OCI-LY1 (cell line): Measurements from ENCODE around the gene MAP1A.
A peak's percentile ranks its signal among the peaks of the same experiment; 100 is the strongest.

Experiments used
- H2AFZ ChIP-seq: fragments of 200-600 bp; sonication (generic), shearing (Covaris generic); 2 replicates; pipeline ENCODE4 v1.6.0; 2014; ENCODE audit warnings: antibody characterized with exemption, mild to moderate bottlenecking, low read length
- H3F3A ChIP-seq: fragments of 200-600 bp; sonication (generic), shearing (Covaris generic); 2 replicates; pipeline ENCODE4 v1.6.0; 2014; ENCODE audit warnings: mild to moderate bottlenecking, antibody characterized with exemption, low read length, moderate library complexity; ENCODE audit not compliant: insufficient read depth
- H3K27ac ChIP-seq: fragments of 200-600 bp; sonication (generic); 2 replicates; pipeline ENCODE4 v1.5.1; 2014; ENCODE audit warnings: low read length, mixed run types, mild to moderate bottlenecking, low read depth; ENCODE audit not compliant: poor library complexity, severe bottlenecking
- H3K27me3 ChIP-seq: fragments of 200-600 bp; sonication (generic); 2 replicates; pipeline ENCODE4 v1.6.0; 2014; ENCODE audit warnings: antibody characterized with exemption, mild to moderate bottlenecking, low read length, moderate library complexity; ENCODE audit not compliant: insufficient read depth
- H3K36me3 ChIP-seq: fragments of 200-600 bp; sonication (generic); 2 replicates; pipeline ENCODE4 v1.6.1; 2014; ENCODE audit warnings: mild to moderate bottlenecking, antibody characterized with exemption, low read length, moderate library complexity, mixed read lengths; ENCODE audit not compliant: insufficient read depth
- H3K4me1 ChIP-seq: fragments of 200-600 bp; sonication (generic); 2 replicates; pipeline ENCODE4 v1.5.1; 2014; ENCODE audit warnings: mild to moderate bottlenecking, low read length, moderate library complexity; ENCODE audit not compliant: insufficient read depth, severe bottlenecking
- H3K4me2 ChIP-seq: fragments of 200-600 bp; sonication (generic), shearing (Covaris generic); 2 replicates; pipeline ENCODE4 v1.6.1; 2014; ENCODE audit warnings: low read length
- H3K4me3 ChIP-seq: fragments of 200-600 bp; sonication (generic); 2 replicates; pipeline ENCODE4 v1.5.1; 2014; ENCODE audit warnings: low read length, low read depth, mild to moderate bottlenecking, mixed read lengths; ENCODE audit not compliant: poor library complexity, severe bottlenecking
- H3K79me2 ChIP-seq: fragments of 200-600 bp; shearing (Covaris generic); 2 replicates; pipeline ENCODE4 v1.6.1; 2016; ENCODE audit warnings: mixed run types, low read length, mixed read lengths; ENCODE audit not compliant: insufficient read depth
- H3K9ac ChIP-seq: fragments of 200-600 bp; sonication (generic), shearing (Covaris generic); 2 replicates; pipeline ENCODE4 v1.6.1; 2014; ENCODE audit warnings: mild to moderate bottlenecking, low read length, mixed read lengths
- H3K9me2 ChIP-seq: fragments of 200-600 bp; sonication (generic), shearing (Covaris generic); 2 replicates; pipeline ENCODE4 v1.6.1; 2014; ENCODE audit warnings: low read depth, mild to moderate bottlenecking, low read length, mixed read lengths
- H3K9me3 ChIP-seq: fragments of 200-600 bp; shearing (Covaris generic); 2 replicates; pipeline ENCODE4 v1.6.1; 2014; ENCODE audit warnings: low read length, mixed read lengths
- H4K20me1 ChIP-seq: fragments of 200-600 bp; sonication (generic), shearing (Covaris generic); 2 replicates; pipeline ENCODE4 v1.6.0; 2016; ENCODE audit warnings: mild to moderate bottlenecking, low read length; ENCODE audit not compliant: insufficient read depth
- EZH2 ChIP-seq: fragments of 200-600 bp; sonication (generic), shearing (Covaris generic); IDR thresholded peaks from 2 replicates; pipeline ENCODE4 v1.8.0; 2017; ENCODE audit warnings: borderline replicate concordance, mixed run types, mild to moderate bottlenecking, antibody characterized with exemption, low read length, moderate library complexity, mixed read lengths
- TF ChIP-seq, protein P1 (sequence below): fragments of 200-600 bp; sonication (generic), shearing (Covaris generic); IDR thresholded peaks from 2 replicates; pipeline ENCODE4 v1.5.1; 2017; ENCODE audit warnings: mild to moderate bottlenecking, antibody characterized with exemption, low read length, moderate library complexity, mixed read lengths

Gene MAP1A

DNA sequence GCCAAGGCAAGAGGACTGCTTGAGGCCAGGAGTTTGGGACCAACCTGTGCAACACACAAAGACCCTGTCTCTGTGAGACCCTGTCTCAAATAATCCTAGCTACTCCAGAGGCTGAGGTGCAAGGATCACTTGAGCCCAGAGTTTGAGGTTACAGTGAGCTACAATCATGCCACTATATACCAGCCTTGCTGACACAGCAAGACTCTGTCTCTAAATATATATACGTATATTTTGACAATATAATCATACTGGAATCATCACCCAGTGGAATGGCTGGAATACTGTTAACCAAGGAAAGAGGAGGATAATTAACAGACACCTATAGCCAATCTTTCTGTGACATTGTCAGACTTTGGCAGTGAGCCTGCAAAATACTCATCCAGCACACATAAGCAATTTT lies 9.0 kb upstream of the MAP1A start:
- H3K9me2 ChIP-seq = no peaks in the 10 kb centered on the region
- no peak overlapping the region for H3K9ac ChIP-seq
- H4K20me1 ChIP-seq = no peaks in the 10 kb centered on the region
- H3K4me2 ChIP-seq = no peak overlapping the region
- H2AFZ ChIP-seq = no peak overlapping the region
- no peaks in the 10 kb centered on the region; the same call in 1 of the 2 replicates for H3K36me3 ChIP-seq
- H3K27ac ChIP-seq = no peak overlapping the region
- no peaks in the 10 kb centered on the region for H3F3A ChIP-seq
- peaks cover 6% of the 10 kb centered on the region; the same call in 1 of the 2 replicates for H3K27me3 ChIP-seq
- H3K79me2 ChIP-seq = no peaks in the 10 kb centered on the region
- peaks cover 12% of the 10 kb centered on the region for H3K4me1 ChIP-seq
- TF ChIP-seq, protein P1, sequence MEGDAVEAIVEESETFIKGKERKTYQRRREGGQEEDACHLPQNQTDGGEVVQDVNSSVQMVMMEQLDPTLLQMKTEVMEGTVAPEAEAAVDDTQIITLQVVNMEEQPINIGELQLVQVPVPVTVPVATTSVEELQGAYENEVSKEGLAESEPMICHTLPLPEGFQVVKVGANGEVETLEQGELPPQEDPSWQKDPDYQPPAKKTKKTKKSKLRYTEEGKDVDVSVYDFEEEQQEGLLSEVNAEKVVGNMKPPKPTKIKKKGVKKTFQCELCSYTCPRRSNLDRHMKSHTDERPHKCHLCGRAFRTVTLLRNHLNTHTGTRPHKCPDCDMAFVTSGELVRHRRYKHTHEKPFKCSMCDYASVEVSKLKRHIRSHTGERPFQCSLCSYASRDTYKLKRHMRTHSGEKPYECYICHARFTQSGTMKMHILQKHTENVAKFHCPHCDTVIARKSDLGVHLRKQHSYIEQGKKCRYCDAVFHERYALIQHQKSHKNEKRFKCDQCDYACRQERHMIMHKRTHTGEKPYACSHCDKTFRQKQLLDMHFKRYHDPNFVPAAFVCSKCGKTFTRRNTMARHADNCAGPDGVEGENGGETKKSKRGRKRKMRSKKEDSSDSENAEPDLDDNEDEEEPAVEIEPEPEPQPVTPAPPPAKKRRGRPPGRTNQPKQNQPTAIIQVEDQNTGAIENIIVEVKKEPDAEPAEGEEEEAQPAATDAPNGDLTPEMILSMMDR = no peak
- TF ChIP-seq EZH2 = no peak
- no peaks in the 10 kb centered on the region for H3K9me3 ChIP-seq
- no peak overlapping the region for H3K4me3 ChIP-seq

DNA sequence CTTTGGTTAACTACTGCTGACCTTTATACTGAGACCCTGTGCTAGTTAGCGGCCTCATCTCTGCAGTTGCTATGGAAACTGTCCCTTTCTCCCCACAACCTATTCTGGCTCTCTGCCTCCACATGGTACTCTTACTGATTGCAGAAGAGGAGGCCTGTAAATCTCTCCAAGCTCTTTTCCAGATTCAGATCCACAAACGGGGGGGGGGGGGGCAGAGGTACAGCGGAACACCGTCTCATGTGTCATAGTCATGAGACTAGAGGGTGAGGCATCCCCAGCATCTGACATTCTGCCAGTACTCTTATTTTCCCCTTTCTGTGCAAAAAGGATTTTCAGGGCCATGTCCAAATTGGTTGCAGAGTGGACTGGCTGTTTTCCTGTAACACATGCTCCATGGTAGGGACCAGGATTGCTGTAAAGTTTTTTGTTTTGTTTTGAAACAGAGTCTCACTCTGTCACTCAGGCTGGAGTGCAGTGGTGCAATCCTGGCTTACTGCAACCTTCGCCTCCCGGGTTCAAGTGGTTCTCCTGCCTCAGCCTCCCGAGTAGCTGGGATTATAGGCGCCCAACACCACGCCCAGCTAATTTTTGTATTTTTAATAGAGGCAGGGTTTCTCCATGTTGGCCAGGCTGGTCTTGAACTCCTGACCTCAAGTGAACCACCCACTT lies 8.3 kb upstream of the MAP1A start:
- Histone ChIP-seq H3K4me1 (peaks cover 12% of the 10 kb centered on the region), H3K4me2 (0 out of 2 replicates have a peak overlapping the region, but pooled peaks have one; percentile 91), H3K9ac (no peak overlapping the region)

GRCh38 chr15:43509660-43510199 lies 7.7 kb upstream of the MAP1A start:
- Histone ChIP-seq H3K9me3 (no peaks in the 10 kb centered on the region), H3K4me1 (peaks cover 12% of the 10 kb centered on the region), H4K20me1 (no peaks in the 10 kb centered on the region), H3F3A (no peaks in the 10 kb centered on the region), H3K79me2 (no peaks in the 10 kb centered on the region), H3K9ac (peak overlapping the region; percentile 73), H3K27me3 (peaks cover 6% of the 10 kb centered on the region; the same call in 1 of the 2 replicates), H3K27ac (peak overlapping the region; percentile 69), H3K4me3 (peak overlapping the region; percentile 74), H3K9me2 (no peaks in the 10 kb centered on the region), H3K4me2 (peak overlapping the region; percentile 91), H2AFZ (no peak overlapping the region), H3K36me3 (no peaks in the 10 kb centered on the region; the same call in 1 of the 2 replicates)
- no peak for TF ChIP-seq EZH2
- TF ChIP-seq, protein P1 = no peak

More for the DNA sequence above, 8.3 kb upstream of the MAP1A start:
- no peaks in the 10 kb centered on the region for H3K9me2 ChIP-seq
- peaks cover 6% of the 10 kb centered on the region; the same call in 1 of the 2 replicates for H3K27me3 ChIP-seq
- H2AFZ ChIP-seq = no peak overlapping the region
- no peak overlapping the region for H3K27ac ChIP-seq
- no peaks in the 10 kb centered on the region; the same call in 1 of the 2 replicates for H3K36me3 ChIP-seq
- no peaks in the 10 kb centered on the region for H3K79me2 ChIP-seq
- H3K4me3 ChIP-seq = no peak overlapping the region
- no peaks in the 10 kb centered on the region for H4K20me1 ChIP-seq
- H3K9me3 ChIP-seq = no peaks in the 10 kb centered on the region
- no peaks in the 10 kb centered on the region for H3F3A ChIP-seq
- TF ChIP-seq, protein P1 = no peak
- TF ChIP-seq EZH2 = no peak
